ENCODE data around the gene GPATCH2.
A peak's percentile ranks its signal among the peaks of the same experiment; 100 is the strongest.

Gene GPATCH2

GRCh38 chr1:217462159-217462558 lies 168.7 kb downstream of the GPATCH2 start:
- DNase-seq (ENCODE audit: insufficient read length, low spot score): no peak
- FAIRE-seq: no peak

GRCh38 chr1:217457016-217457415 lies 173.9 kb downstream of the GPATCH2 start:
- DNase-seq (ENCODE audit: insufficient read length, low spot score) (no peak), FAIRE-seq (no peak)

- FAIRE-seq: no peak
Measured at GRCh38 chr1:217456261-217456660, 174.6 kb downstream of the GPATCH2 start.

GRCh38 chr1:217453816-217454215 lies 177.1 kb downstream of the GPATCH2 start:
- DNase-seq (ENCODE audit: insufficient read length, low spot score): no peak
- FAIRE-seq: no peak

More at GRCh38 chr1:217456261-217456660, 174.6 kb downstream of the GPATCH2 start:
- DNase-seq (ENCODE audit: insufficient read length, low spot score): no peak

- no peak for FAIRE-seq
- DNase-seq (ENCODE audit: insufficient read length, low spot score): no peak
Measured at GRCh38 chr1:217449370-217449769, 181.5 kb downstream of the GPATCH2 start.

- DNase-seq (ENCODE audit: insufficient read length, low spot score) (no peak), FAIRE-seq (no peak)
Measured at GRCh38 chr1:217443845-217444244, 187.0 kb downstream of the GPATCH2 start.

GRCh38 chr1:217437376-217437775 lies 193.5 kb downstream of the GPATCH2 start:
- DNase-seq (ENCODE audit: insufficient read length, low spot score) (no peak), FAIRE-seq (no peak)

- no peak for FAIRE-seq
- no peak for DNase-seq (ENCODE audit: insufficient read length, low spot score)
Measured at GRCh38 chr1:217435204-217435603, 195.7 kb downstream of the GPATCH2 start.

- no peak for DNase-seq (ENCODE audit: insufficient read length, low spot score)
- no peak for FAIRE-seq
Measured at GRCh38 chr1:217433664-217434063, 197.2 kb downstream of the GPATCH2 start.

GRCh38 chr1:217432339-217432738 lies 198.6 kb downstream of the GPATCH2 start:
- DNase-seq (ENCODE audit: insufficient read length, low spot score): no peak
- FAIRE-seq: no peak

- no peak for DNase-seq (ENCODE audit: insufficient read length, low spot score)
- no peak for FAIRE-seq
Measured at GRCh38 chr1:217431395-217431794, 199.5 kb downstream of the GPATCH2 start.

GRCh38 chr1:217425422-217425821 lies 205.5 kb downstream of the GPATCH2 start:
- DNase-seq (ENCODE audit: insufficient read length, low spot score) (no peak), FAIRE-seq (no peak)

- FAIRE-seq: no peak
Measured at GRCh38 chr1:217419194-217419551, 211.7 kb downstream of the GPATCH2 start.

GRCh38 chr1:217418269-217419193 lies 212.4 kb downstream of the GPATCH2 start:
- DNase-seq (ENCODE audit: insufficient read length, low spot score): no peak
- no peak for FAIRE-seq

More at GRCh38 chr1:217419194-217419551, 211.7 kb downstream of the GPATCH2 start:
- DNase-seq (ENCODE audit: insufficient read length, low spot score): no peak

GRCh38 chr1:217417363-217417762 lies 213.5 kb downstream of the GPATCH2 start:
- FAIRE-seq (no peak), DNase-seq (ENCODE audit: insufficient read length, low spot score) (no peak)

- FAIRE-seq (no peak), DNase-seq (ENCODE audit: insufficient read length, low spot score) (no peak)
Measured at GRCh38 chr1:217407534-217408001, 223.3 kb downstream of the GPATCH2 start.

- FAIRE-seq (no peak), DNase-seq (ENCODE audit: insufficient read length, low spot score) (no peak)
Measured at GRCh38 chr1:217403026-217403720, 227.7 kb downstream of the GPATCH2 start.

- no peak for FAIRE-seq
- no peak for DNase-seq (ENCODE audit: insufficient read length, low spot score)
Measured at GRCh38 chr1:217402301-217402700, 228.6 kb downstream of the GPATCH2 start.

- FAIRE-seq (no peak), DNase-seq (ENCODE audit: insufficient read length, low spot score) (no peak)
Measured at GRCh38 chr1:217393896-217394295, 237.0 kb downstream of the GPATCH2 start.

GRCh38 chr1:217392441-217392840 lies 238.4 kb downstream of the GPATCH2 start:
- FAIRE-seq: no peak
- no peak for DNase-seq (ENCODE audit: insufficient read length, low spot score)

GRCh38 chr1:217389895-217390294 lies 241.0 kb downstream of the GPATCH2 start:
- FAIRE-seq (peak; percentile 72), DNase-seq (ENCODE audit: insufficient read length, low spot score) (no peak)
